RWPE1 (cell line): ENCODE measurements around the gene RFTN1.

Experiments used
- CTCF ChIA-PET: fragments of 350-600 bp; sonication (Branson Sonifier 250); formaldehyde crosslinking; extraction: SDS; loops from one replicate; lab custom pipeline; 2021; lab: Yijun Ruan, JAX
- POLR2A ChIA-PET: fragments of 400-600 bp; formaldehyde crosslinking; extraction: SDS; loops from one replicate; lab custom pipeline; 2020; ENCODE audit warnings: antibody characterized with exemption; ENCODE audit not compliant: low non-redundant PET; lab: Yijun Ruan, JAX
- DNase-seq: peaks from one replicate; pipeline ENCODE4 v3.0.0; 2012; ENCODE audit warnings: low spot score
- H3K27ac ChIP-seq: fragments of 450-650 bp; 2 replicates; pipeline ENCODE4 v1.5.1; 2017
- TF ChIP-seq, protein P1 (sequence below): fragments of 450-650 bp; conservative IDR thresholded peaks from 2 replicates; pipeline ENCODE4 v1.5.1; 2017; ENCODE audit warnings: low read depth, mild to moderate bottlenecking

Gene RFTN1

DNA sequence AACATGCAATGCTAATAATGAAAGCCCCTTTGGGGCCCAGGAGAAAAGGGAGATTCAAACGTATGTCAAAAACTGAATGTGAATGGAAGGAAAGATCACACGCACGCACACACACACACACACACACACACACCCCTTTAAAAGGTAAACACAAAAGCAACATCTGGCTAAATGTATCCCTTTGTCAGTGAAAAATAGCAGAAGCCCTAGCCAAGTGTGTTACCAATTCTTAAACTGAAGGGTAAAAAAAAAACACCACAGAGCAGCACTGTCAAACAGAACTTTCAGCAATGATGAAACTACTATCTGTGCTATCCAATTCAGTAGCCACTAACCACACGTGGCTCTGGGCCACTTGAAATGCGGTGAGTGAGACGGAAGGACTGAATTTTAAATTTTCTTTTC lies 4.9 kb downstream of the RFTN1 start:
- DNase-seq: no peak
- CTCF ChIA-PET: no interaction called here
- H3K27ac ChIP-seq: no peak overlapping the region
- POLR2A ChIA-PET: no interaction called here
- TF ChIP-seq, protein P1, sequence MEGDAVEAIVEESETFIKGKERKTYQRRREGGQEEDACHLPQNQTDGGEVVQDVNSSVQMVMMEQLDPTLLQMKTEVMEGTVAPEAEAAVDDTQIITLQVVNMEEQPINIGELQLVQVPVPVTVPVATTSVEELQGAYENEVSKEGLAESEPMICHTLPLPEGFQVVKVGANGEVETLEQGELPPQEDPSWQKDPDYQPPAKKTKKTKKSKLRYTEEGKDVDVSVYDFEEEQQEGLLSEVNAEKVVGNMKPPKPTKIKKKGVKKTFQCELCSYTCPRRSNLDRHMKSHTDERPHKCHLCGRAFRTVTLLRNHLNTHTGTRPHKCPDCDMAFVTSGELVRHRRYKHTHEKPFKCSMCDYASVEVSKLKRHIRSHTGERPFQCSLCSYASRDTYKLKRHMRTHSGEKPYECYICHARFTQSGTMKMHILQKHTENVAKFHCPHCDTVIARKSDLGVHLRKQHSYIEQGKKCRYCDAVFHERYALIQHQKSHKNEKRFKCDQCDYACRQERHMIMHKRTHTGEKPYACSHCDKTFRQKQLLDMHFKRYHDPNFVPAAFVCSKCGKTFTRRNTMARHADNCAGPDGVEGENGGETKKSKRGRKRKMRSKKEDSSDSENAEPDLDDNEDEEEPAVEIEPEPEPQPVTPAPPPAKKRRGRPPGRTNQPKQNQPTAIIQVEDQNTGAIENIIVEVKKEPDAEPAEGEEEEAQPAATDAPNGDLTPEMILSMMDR: no peak

DNA sequence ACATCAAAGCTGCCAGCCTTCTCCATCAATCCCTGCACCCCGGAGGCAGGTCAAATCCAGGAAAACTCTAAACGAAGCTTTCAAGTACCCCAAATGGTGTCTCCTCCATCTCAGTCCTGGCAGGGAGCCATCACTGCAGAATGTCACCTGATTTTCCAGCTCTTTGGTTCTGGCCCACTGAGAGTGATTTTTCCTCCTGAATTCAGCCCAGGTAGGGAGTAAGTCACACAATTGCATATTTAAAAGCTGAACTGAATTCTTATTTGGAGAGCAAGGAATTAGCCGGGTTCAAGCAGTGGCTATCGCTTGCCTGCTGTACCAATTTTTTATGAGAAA lies 5.3 kb downstream of the RFTN1 start:
- CTCF ChIA-PET: no interaction called here
- no peak overlapping the region for H3K27ac ChIP-seq
- no peak for DNase-seq
- POLR2A ChIA-PET: no interaction called here
- TF ChIP-seq, protein P1: no peak

GRCh38 chr3:16507578-16508242 lies 5.8 kb downstream of the RFTN1 start:
- H3K27ac ChIP-seq: no peak overlapping the region
- TF ChIP-seq, protein P1: no peak
- ChIA-PET POLR2A (no interaction called here), CTCF (no interaction called here)
- DNase-seq: no peak

GRCh38 chr3:16506884-16507577 lies 6.5 kb downstream of the RFTN1 start:
- ChIA-PET CTCF (no interaction called here), POLR2A (no interaction called here)
- H3K27ac ChIP-seq: no peak overlapping the region
- TF ChIP-seq, protein P1: no peak
- DNase-seq: no peak

GRCh38 chr3:16506451-16506850 lies 7.0 kb downstream of the RFTN1 start:
- TF ChIP-seq, protein P1: no peak
- POLR2A ChIA-PET: no interaction called here
- H3K27ac ChIP-seq: no peak overlapping the region
- no peak for DNase-seq
- CTCF ChIA-PET: no interaction called here

DNA sequence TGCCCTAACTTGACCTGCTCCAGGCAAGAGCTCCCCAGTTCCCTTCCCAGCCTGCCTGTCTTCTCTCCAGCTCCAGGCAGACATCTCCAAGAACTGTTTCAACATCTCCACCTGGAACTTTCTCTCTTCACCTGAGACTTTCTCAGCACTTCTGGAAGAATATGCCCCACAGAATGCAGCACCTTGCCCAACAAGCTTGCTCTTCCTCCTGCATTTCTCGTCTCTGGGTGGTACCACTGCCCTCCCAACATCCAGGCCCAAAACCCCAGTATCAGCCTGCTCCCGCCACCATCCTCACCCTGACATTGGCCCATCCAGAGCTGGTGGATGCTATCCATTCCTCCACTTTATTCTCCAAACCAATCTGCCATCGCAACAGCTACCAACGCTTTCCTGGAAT lies 8.8 kb downstream of the RFTN1 start:
- POLR2A ChIA-PET: no interaction called here

More for the DNA sequence above, 8.8 kb downstream of the RFTN1 start:
- no peak overlapping the region for H3K27ac ChIP-seq
- CTCF ChIA-PET: interaction anchor here (0.7 kb wide), 1 partner anchor 17 kb away, joined by 4 read pairs; no protein-coding TSS in a partner anchor
- TF ChIP-seq, protein P1: no peak
- no peak for DNase-seq
